Testis (tissue), 2 donors: Measurements from ENCODE around the gene NLRX1.
"Not testable (repeated sequence)": the region's sequence is repeated elsewhere in the genome, so short reads cannot be mapped to it uniquely, and the experiment has no call there.

ENCODE experiments used
- POLR2A ChIP-seq: fragments of 450-650 bp; IDR thresholded peaks from one replicate; pipeline ENCODE4 v1.6.1; 2017; ENCODE audit warnings: antibody characterized with exemption, mild to moderate bottlenecking, moderate library complexity
- TF ChIP-seq, protein P1 (sequence below), 3 experiments: fragments of 450-650 bp in 2 of 3; fragments of 200-600 bp in 1 of 3; sonication (generic) in 1 of 3; IDR thresholded peaks; one replicate each; pipeline ENCODE4 v1.5.1; 2016 to 2019; ENCODE audit warnings: antibody characterized with exemption in 3 of 3, mild to moderate bottlenecking in 2 of 3, moderate library complexity in 1 of 3

DNA sequence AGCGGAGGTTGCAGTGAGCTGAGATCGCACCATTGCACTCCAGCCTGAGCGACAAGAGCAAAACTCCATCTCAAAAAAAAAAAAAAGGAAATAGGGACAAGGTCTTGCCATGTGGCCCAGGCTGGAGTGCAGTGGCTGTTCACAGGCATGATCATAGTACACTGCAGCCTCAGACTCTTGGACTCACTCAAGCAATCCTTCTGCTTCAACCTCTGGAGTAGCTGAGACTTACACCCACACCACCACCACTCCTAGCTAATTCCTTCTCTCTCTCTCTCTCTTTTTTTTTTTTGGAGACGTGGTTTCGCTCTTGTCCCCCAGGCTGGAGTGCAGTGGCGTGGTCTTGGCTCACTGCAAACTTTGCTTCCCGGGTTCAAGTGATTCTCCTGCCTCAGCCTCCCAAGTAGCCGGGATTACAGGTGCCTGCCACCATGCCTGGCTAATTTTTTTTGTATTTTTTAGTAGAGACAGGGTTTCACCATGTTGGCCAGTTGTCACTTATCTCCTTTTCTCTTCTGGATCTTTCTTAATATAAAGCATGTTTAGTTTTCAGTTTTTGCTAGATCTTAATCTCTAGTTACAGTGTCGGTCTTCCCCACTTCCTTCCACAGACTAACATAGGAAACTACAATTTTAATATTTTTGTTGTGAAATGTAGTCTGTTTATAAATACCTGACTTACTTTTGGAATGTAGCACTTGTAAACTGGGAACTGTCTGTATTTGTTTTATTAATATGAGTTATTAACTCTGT lies 60.2 kb downstream of the NLRX1 start:
- TF ChIP-seq, protein P1, sequence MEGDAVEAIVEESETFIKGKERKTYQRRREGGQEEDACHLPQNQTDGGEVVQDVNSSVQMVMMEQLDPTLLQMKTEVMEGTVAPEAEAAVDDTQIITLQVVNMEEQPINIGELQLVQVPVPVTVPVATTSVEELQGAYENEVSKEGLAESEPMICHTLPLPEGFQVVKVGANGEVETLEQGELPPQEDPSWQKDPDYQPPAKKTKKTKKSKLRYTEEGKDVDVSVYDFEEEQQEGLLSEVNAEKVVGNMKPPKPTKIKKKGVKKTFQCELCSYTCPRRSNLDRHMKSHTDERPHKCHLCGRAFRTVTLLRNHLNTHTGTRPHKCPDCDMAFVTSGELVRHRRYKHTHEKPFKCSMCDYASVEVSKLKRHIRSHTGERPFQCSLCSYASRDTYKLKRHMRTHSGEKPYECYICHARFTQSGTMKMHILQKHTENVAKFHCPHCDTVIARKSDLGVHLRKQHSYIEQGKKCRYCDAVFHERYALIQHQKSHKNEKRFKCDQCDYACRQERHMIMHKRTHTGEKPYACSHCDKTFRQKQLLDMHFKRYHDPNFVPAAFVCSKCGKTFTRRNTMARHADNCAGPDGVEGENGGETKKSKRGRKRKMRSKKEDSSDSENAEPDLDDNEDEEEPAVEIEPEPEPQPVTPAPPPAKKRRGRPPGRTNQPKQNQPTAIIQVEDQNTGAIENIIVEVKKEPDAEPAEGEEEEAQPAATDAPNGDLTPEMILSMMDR (IDR thresholded peaks at IDR 0.05): not testable (repeated sequence)
- TF ChIP-seq POLR2A: not testable (repeated sequence)
